Smooth muscle cell (in vitro differentiated cells): ENCODE results near the gene KCNH1. TPM values are rescaled to one million over a fixed set of nuclear protein-coding genes. Genes with fewer than 3 reads are reported as not detected.

Experiments used
- DNase-seq: peaks from one replicate; lab custom pipeline; 2025; ENCODE audit not compliant: unreplicated experiment; lab: John Stamatoyannopoulos, UW
- H2AFZ ChIP-seq: fragments of 200-600 bp; sonication (generic); 2 replicates; pipeline ENCODE4 v1.6.0; 2016; ENCODE audit warnings: antibody characterized with exemption, low read depth, mild to moderate bottlenecking
- H3F3A ChIP-seq: fragments of 200-600 bp; sonication (generic); 2 replicates; pipeline ENCODE4 v1.6.0; 2017; ENCODE audit warnings: antibody characterized with exemption, low read depth
- H3K27ac ChIP-seq: fragments of 200-600 bp; sonication (generic); 2 replicates; pipeline ENCODE4 v1.5.1; 2016; ENCODE audit warnings: low read depth, mild to moderate bottlenecking
- H3K27me3 ChIP-seq: fragments of 200-600 bp; sonication (generic); 2 replicates; pipeline ENCODE4 v1.6.1; 2016; ENCODE audit warnings: low read depth, mild to moderate bottlenecking
- H3K36me3 ChIP-seq: fragments of 200-600 bp; sonication (generic); 2 replicates; pipeline ENCODE4 v1.5.1; 2016; ENCODE audit warnings: low read depth
- H3K4me1 ChIP-seq: fragments of 200-600 bp; sonication (generic); 2 replicates; pipeline ENCODE4 v1.5.1; 2016; ENCODE audit warnings: low read depth
- H3K4me2 ChIP-seq: fragments of 200-600 bp; sonication (generic); 2 replicates; pipeline ENCODE4 v1.6.0; 2016; ENCODE audit warnings: mild to moderate bottlenecking
- H3K4me3 ChIP-seq: fragments of 200-600 bp; sonication (generic); 2 replicates; pipeline ENCODE4 v1.5.1; 2016; ENCODE audit warnings: mild to moderate bottlenecking
- H3K79me2 ChIP-seq: fragments of 200-600 bp; sonication (generic); 2 replicates; pipeline ENCODE4 v1.6.0; 2016; ENCODE audit warnings: low read depth, mild to moderate bottlenecking
- H3K9ac ChIP-seq: fragments of 200-600 bp; sonication (generic); 2 replicates; pipeline ENCODE4 v1.6.0; 2016; ENCODE audit warnings: low read depth
- H3K9me3 ChIP-seq: fragments of 200-600 bp; sonication (generic); replicated peaks from 2 replicates; pipeline ENCODE4 v1.5.1; 2016; ENCODE audit warnings: low read depth
- H4K20me1 ChIP-seq: fragments of 200-600 bp; sonication (generic); 2 replicates; pipeline ENCODE4 v1.6.0; 2016; ENCODE audit warnings: low read depth
- WGBS: methylation state at CpG from one replicate; pipeline ENCODE4 v1.1.7; 2016; ENCODE audit warnings: low lambda C conversion rate; 5-methylcytosine and 5-hydroxymethylcytosine counted together
- polyA plus RNA-seq: library from polyadenylated mRNA; unstranded; fragments of >200 nt; fragmentation: Nextera tagmentation; extraction: Ambion mirVana; gene quantifications from 2 replicates; pipeline ENCODE4 v1.2.1, GENCODE V29; 2016
- total RNA-seq: library from RNA; depleted of rRNA; stranded (reverse); fragments of >200 nt; gene quantifications from 2 replicates; pipeline ENCODE4 v1.2.3, GENCODE V29; 2014
- TF ChIP-seq, protein P1 (sequence below): fragments of 200-600 bp; sonication (generic); IDR thresholded peaks from 2 replicates; pipeline ENCODE4 v1.5.1; 2017; ENCODE audit warnings: borderline replicate concordance, mild to moderate bottlenecking, antibody characterized with exemption; ENCODE audit not compliant: insufficient read depth, poor library complexity, severe bottlenecking

KCNH1 gene
- total and polyA plus RNA-seq, 2 experiments from 2014 or later, result 0.30 to 1.9 TPM

DNA sequence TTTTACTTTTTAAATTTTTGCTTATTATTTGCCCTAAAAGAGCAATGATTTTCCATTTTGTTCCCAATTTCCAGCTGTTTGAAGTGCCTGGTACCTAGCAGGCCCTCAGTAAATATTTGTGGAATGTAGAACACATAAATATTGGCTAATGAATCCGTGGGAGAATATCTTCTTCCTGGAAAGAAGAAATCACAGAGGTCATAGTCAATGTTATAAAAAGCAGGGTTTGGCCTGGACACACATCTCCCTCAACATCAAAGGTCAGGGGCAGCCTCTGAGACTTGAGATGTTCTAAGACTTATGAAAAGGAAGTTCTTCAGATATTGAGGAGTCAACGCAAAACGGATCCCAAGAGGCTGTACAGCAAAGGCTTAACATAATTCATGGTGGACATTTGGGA lies 447.1 kb downstream of the KCNH1 start:
- Histone ChIP-seq H3K4me2 (no peak overlapping the region), H3K4me3 (no peak overlapping the region), H3K27ac (no peak overlapping the region), H3F3A (no peaks in the 10 kb centered on the region), H4K20me1 (no peaks in the 10 kb centered on the region), H3K4me1 (no peaks in the 10 kb centered on the region), H3K9ac (no peak overlapping the region), H3K79me2 (no peaks in the 10 kb centered on the region), H3K27me3 (peaks cover 8% of the 10 kb centered on the region), H3K36me3 (no peaks in the 10 kb centered on the region), H2AFZ (no peak overlapping the region), H3K9me3 (no peaks in the 10 kb centered on the region)
- TF ChIP-seq, protein P1, sequence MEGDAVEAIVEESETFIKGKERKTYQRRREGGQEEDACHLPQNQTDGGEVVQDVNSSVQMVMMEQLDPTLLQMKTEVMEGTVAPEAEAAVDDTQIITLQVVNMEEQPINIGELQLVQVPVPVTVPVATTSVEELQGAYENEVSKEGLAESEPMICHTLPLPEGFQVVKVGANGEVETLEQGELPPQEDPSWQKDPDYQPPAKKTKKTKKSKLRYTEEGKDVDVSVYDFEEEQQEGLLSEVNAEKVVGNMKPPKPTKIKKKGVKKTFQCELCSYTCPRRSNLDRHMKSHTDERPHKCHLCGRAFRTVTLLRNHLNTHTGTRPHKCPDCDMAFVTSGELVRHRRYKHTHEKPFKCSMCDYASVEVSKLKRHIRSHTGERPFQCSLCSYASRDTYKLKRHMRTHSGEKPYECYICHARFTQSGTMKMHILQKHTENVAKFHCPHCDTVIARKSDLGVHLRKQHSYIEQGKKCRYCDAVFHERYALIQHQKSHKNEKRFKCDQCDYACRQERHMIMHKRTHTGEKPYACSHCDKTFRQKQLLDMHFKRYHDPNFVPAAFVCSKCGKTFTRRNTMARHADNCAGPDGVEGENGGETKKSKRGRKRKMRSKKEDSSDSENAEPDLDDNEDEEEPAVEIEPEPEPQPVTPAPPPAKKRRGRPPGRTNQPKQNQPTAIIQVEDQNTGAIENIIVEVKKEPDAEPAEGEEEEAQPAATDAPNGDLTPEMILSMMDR, result no peak
- no peak for DNase-seq
- 75% methylated on average over 3 of the region's 3 CpGs for WGBS

- no peak overlapping the region for H3K9ac ChIP-seq
- H3K4me2 ChIP-seq, result no peak overlapping the region
- no peaks in the 10 kb centered on the region for H3K4me1 ChIP-seq
- TF ChIP-seq, protein P1, result no peak
- no peaks in the 10 kb centered on the region for H3K9me3 ChIP-seq
- H4K20me1 ChIP-seq, result no peaks in the 10 kb centered on the region
- H3K27ac ChIP-seq, result no peak overlapping the region
- no peaks in the 10 kb centered on the region for H3K36me3 ChIP-seq
- H2AFZ ChIP-seq, result no peak overlapping the region
- H3K79me2 ChIP-seq, result no peaks in the 10 kb centered on the region
- 92% methylated on average over 3 of the region's 3 CpGs for WGBS
- no peak for DNase-seq
- peaks cover 8% of the 10 kb centered on the region for H3K27me3 ChIP-seq
- H3K4me3 ChIP-seq, result no peak overlapping the region
- no peaks in the 10 kb centered on the region for H3F3A ChIP-seq
Observed at GRCh38 chr1:210685295-210685650, 448.7 kb downstream of the KCNH1 start.

DNA sequence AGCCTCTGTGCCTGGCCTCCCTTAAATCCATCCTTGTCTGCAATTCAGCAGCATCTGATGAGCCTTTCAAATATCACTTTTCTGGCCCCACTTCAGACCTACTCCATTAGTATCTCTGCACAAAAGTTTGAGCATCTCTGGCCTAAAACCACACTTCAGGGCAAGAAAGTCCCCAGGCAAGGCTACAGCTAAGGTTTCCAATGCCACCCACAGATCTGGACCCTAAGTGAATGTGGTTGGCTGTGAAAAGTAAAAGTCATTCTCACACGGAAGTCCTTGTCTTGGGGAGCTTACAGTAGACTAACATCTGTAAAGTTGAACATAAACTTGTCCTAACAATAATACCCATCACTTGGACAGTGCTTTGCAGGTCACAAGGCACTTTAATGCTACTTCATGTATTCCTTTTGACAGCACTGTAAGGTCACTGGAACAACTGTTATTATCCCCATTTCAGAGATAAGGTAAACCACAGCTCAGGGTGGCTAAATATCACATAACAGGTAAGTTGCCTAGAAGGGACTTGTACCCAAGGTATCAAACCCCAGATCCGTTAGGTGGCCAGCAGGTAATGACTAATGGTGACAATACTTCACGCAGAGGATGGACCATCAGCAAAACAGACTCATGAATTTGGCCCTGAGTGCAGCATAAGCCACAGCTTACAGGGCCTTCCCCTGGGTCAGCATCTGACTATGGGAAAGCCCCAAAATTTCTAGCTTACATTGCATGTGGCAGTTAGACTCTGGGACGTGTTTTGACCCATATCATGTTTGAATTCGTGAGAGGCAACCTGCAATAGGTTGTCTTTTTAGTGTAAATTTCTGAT lies 449.3 kb downstream of the KCNH1 start:
- Histone ChIP-seq H3K4me2 (no peak overlapping the region), H3K27me3 (peaks cover 9% of the 10 kb centered on the region), H3K9ac (no peak overlapping the region), H3K27ac (no peak overlapping the region), H3F3A (no peaks in the 10 kb centered on the region), H3K9me3 (no peaks in the 10 kb centered on the region), H4K20me1 (no peaks in the 10 kb centered on the region), H3K79me2 (no peaks in the 10 kb centered on the region), H3K4me3 (no peak overlapping the region), H3K4me1 (no peaks in the 10 kb centered on the region), H3K36me3 (no peaks in the 10 kb centered on the region), H2AFZ (no peak overlapping the region)
- 79% methylated on average over 5 of the region's 5 CpGs for WGBS
- no peak for DNase-seq
- TF ChIP-seq, protein P1, result no peak
